Measurements from ENCODE around the gene PTPRT. TPM values are rescaled to one million over a fixed set of nuclear protein-coding genes. Genes with fewer than 3 reads are reported as not detected.

Gene PTPRT
- total RNA-seq, 1 experiment from 2014 or later = not detected

DNA sequence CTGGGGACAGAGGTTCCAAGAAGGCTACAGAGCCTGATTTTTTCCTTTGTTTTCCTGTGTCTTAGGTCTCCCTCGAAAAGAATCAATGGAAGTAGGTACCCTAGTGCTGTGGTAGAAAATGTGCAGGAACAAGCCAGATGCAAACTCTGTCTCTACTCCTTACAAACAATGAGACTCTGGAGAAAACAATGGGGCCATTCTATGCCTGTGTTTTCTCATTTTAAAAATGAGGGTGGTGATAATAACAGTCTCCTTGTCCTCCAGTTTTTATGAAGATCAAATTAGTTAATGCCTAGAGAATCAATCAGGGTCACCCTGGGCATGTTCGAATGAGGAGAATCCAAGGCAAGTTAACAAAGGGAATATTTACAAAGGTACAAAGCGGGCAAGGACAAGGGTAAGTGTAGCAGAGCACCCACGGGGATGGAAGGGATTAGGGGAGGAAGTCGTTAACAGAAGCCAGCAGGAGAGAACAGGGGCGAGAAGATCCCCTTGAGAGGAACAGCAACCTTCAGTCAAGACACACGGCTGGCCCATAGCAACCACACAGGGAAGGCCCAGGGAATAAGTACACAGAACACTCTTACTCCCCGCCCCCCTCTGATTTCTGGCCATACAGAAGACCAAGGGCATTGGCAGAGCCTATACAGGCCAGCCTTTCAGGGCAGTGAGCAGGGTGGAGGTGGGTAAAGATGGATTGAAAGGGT, 342.8 kb downstream of the PTPRT start:
- H3K9me2 ChIP-seq (ENCODE audit: insufficient read depth) = no peaks in the 10 kb centered on the region
- H3K36me3 ChIP-seq (ENCODE audit: control insufficient read depth in 1 of 2, insufficient read depth in 2 of 2, low read length in 2 of 2) = no peaks in the 10 kb centered on the region
- RAD21 ChIA-PET (ENCODE audit: low non-redundant PET in 1 of 2, low total read pairs in 2 of 2, uncharacterized antibody in 2 of 2, unreplicated experiment in 2 of 2) = no interaction called here

More for the DNA sequence above, 342.8 kb downstream of the PTPRT start:
- DNase-seq (ENCODE audit: low read depth, low spot score) (no peak), ATAC-seq (no peak)
- Histone ChIP-seq H3K9ac (ENCODE audit: low read length) (no peak overlapping the region), H4K20me1 (ENCODE audit: insufficient read depth) (no peaks in the 10 kb centered on the region), H3K4me2 (ENCODE audit: low read length) (no peak overlapping the region), H3K4me3 (replicated peaks in 1 of 2; ENCODE audit: low read depth in 1 of 2, low read length in 2 of 2) (no peak overlapping the region), H3K27ac (ENCODE audit: low read depth, low read length) (no peak overlapping the region), H3K79me2 (ENCODE audit: insufficient read depth, low read length) (no peaks in the 10 kb centered on the region), H3K27me3 (ENCODE audit: insufficient read depth, low read length) (no peaks in the 10 kb centered on the region), H3K4me1 (ENCODE audit: control insufficient read depth in 1 of 2, insufficient read depth in 2 of 2, low read length in 2 of 2) (no peaks in the 10 kb centered on the region), H2AFZ (ENCODE audit: low read depth, low read length, poor library complexity, severe bottlenecking) (no peak overlapping the region), H3K9me3 (ENCODE audit: control insufficient read depth in 1 of 2, insufficient read depth in 1 of 2, low read depth in 1 of 2, low read length in 2 of 2) (peaks cover 14 to 19% of the 10 kb centered on the region in 2 experiments; a peak in 2 of 4 replicates)
- intact Hi-C loops (cut with micrococcal nuclease) = no loop called here
- BruUV-seq (replicated peaks) = no TSS peak
- ChIA-PET CTCF (no interaction called here), POLR2A (no interaction called here)
- no peak for TF ChIP-seq SRF (IDR thresholded peaks at IDR 0.05; ENCODE audit: low read depth)
- no peak for TF ChIP-seq POLR2A (IDR thresholded peaks at IDR 0.05; ENCODE audit: borderline replicate concordance, extremely low read depth, insufficient read depth, insufficient read length)
- no peak for TF ChIP-seq FOSL1 (IDR thresholded peaks at IDR 0.05; ENCODE audit: low read depth)
- TF ChIP-seq, protein P1, sequence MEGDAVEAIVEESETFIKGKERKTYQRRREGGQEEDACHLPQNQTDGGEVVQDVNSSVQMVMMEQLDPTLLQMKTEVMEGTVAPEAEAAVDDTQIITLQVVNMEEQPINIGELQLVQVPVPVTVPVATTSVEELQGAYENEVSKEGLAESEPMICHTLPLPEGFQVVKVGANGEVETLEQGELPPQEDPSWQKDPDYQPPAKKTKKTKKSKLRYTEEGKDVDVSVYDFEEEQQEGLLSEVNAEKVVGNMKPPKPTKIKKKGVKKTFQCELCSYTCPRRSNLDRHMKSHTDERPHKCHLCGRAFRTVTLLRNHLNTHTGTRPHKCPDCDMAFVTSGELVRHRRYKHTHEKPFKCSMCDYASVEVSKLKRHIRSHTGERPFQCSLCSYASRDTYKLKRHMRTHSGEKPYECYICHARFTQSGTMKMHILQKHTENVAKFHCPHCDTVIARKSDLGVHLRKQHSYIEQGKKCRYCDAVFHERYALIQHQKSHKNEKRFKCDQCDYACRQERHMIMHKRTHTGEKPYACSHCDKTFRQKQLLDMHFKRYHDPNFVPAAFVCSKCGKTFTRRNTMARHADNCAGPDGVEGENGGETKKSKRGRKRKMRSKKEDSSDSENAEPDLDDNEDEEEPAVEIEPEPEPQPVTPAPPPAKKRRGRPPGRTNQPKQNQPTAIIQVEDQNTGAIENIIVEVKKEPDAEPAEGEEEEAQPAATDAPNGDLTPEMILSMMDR (IDR thresholded peaks at IDR 0.05 in 2 of 3, conservative IDR thresholded peaks at IDR 0.05 in 1 of 3; ENCODE audit: borderline replicate concordance in 1 of 3, insufficient read depth in 1 of 3, low read depth in 2 of 3, low read length in 2 of 3) = no peak
- TF ChIP-seq POLR2AphosphoS5 (IDR thresholded peaks at IDR 0.05; ENCODE audit: low read depth, low read length) = no peak
- TF ChIP-seq JUND (IDR thresholded peaks at IDR 0.05) = no peak
- TF ChIP-seq, protein P2, sequence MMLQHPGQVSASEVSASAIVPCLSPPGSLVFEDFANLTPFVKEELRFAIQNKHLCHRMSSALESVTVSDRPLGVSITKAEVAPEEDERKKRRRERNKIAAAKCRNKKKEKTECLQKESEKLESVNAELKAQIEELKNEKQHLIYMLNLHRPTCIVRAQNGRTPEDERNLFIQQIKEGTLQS (IDR thresholded peaks at IDR 0.05) = no peak
- TF ChIP-seq, protein P3, sequence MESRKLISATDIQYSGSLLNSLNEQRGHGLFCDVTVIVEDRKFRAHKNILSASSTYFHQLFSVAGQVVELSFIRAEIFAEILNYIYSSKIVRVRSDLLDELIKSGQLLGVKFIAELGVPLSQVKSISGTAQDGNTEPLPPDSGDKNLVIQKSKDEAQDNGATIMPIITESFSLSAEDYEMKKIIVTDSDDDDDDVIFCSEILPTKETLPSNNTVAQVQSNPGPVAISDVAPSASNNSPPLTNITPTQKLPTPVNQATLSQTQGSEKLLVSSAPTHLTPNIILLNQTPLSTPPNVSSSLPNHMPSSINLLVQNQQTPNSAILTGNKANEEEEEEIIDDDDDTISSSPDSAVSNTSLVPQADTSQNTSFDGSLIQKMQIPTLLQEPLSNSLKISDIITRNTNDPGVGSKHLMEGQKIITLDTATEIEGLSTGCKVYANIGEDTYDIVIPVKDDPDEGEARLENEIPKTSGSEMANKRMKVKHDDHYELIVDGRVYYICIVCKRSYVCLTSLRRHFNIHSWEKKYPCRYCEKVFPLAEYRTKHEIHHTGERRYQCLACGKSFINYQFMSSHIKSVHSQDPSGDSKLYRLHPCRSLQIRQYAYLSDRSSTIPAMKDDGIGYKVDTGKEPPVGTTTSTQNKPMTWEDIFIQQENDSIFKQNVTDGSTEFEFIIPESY (IDR thresholded peaks at IDR 0.05; ENCODE audit: extremely low read depth, insufficient replicate concordance, low read length) = no peak
- no peak for TF ChIP-seq ZFX (IDR thresholded peaks at IDR 0.05)
- TF ChIP-seq, protein P4, sequence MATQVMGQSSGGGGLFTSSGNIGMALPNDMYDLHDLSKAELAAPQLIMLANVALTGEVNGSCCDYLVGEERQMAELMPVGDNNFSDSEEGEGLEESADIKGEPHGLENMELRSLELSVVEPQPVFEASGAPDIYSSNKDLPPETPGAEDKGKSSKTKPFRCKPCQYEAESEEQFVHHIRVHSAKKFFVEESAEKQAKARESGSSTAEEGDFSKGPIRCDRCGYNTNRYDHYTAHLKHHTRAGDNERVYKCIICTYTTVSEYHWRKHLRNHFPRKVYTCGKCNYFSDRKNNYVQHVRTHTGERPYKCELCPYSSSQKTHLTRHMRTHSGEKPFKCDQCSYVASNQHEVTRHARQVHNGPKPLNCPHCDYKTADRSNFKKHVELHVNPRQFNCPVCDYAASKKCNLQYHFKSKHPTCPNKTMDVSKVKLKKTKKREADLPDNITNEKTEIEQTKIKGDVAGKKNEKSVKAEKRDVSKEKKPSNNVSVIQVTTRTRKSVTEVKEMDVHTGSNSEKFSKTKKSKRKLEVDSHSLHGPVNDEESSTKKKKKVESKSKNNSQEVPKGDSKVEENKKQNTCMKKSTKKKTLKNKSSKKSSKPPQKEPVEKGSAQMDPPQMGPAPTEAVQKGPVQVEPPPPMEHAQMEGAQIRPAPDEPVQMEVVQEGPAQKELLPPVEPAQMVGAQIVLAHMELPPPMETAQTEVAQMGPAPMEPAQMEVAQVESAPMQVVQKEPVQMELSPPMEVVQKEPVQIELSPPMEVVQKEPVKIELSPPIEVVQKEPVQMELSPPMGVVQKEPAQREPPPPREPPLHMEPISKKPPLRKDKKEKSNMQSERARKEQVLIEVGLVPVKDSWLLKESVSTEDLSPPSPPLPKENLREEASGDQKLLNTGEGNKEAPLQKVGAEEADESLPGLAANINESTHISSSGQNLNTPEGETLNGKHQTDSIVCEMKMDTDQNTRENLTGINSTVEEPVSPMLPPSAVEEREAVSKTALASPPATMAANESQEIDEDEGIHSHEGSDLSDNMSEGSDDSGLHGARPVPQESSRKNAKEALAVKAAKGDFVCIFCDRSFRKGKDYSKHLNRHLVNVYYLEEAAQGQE (IDR thresholded peaks at IDR 0.05; ENCODE audit: low read depth) = no peak
- no peak for TF ChIP-seq CEBPB (IDR thresholded peaks at IDR 0.05; ENCODE audit: low read depth)
- no peak for TF ChIP-seq EGR1 (IDR thresholded peaks at IDR 0.05; ENCODE audit: low read depth)
- TF ChIP-seq CBX3 (IDR thresholded peaks at IDR 0.05; ENCODE audit: low read depth) = no peak
- TF ChIP-seq TCF7L2 (IDR thresholded peaks at IDR 0.05; ENCODE audit: borderline replicate concordance, extremely low read depth, insufficient read depth, insufficient read length) = no peak
- TF ChIP-seq RAD21 (IDR thresholded peaks at IDR 0.05; ENCODE audit: low read depth) = no peak
- no peak for TF ChIP-seq YY1 (IDR thresholded peaks at IDR 0.05; ENCODE audit: extremely low read depth, insufficient replicate concordance, low read depth, low read length)
- TF ChIP-seq ELF1 (IDR thresholded peaks at IDR 0.05; ENCODE audit: borderline replicate concordance, low read depth) = no peak
- TF ChIP-seq ZNF274 (IDR thresholded peaks at IDR 0.05; ENCODE audit: low read depth, low read length) = no peak

All from HCT116 (cell line).